COLO668 (cell line): ENCODE measurements around the gene STXBP3.

Source experiments
- DNase-seq: peaks from one replicate; lab custom pipeline; 2025; ENCODE audit not compliant: unreplicated experiment; lab: John Stamatoyannopoulos, UW

The STXBP3 gene

GRCh38 chr1:108832929-108833328 lies 86.5 kb downstream of the STXBP3 start:
- no peak for DNase-seq

DNA sequence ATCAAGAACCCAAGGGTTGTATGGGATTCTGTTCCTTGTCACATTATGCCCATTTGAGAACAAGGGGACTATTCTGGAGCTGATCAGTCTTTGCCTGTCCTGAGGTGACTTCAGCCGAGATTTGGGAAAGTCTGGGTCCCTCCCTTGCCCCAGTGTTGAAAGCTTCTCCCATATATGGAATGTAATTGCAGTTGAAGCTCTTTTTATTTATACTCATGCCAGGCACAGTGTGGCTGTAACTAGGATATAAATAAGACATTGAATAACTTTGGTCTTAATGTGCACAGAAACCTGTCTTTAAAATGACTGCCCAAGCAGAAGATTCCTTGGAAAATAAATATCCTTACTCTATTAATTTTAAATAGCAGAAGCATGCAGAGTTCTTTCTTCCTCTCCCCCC lies 95.2 kb downstream of the STXBP3 start:
- no peak for DNase-seq

DNA sequence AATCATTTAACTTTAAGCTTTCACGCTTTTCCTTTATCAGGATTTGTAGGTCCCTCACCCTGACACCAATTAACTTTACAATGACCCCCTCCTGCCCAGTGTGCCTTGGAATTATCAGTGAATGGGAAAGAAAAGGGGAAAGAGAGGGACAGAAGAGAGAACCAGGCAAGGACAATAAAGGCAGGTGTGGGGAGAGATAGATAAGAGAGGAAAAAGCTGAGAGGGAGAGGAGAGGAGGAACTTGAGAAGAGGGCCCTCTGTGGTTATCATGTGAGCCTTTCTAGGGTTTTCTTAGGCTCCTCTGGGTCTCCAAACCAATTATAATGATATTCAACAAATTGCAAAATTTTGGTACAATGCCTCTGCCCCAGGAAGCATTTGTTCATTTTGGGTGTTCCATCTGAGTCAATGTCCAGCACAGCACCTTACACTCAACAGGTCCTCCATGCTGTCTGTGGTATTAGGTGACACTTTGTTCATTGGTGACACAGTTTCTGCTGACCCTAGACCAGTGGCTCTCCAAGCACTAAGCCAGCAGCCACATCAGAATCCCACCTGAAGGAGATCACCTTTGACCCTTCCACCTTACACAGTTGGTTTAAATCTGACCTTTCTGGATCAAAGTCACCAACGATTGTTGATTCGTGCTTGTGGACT lies 96.2 kb downstream of the STXBP3 start:
- no peak for DNase-seq

GRCh38 chr1:108843390-108844137 lies 97.1 kb downstream of the STXBP3 start:
- no peak for DNase-seq

GRCh38 chr1:108845446-108845845 lies 99.0 kb downstream of the STXBP3 start:
- DNase-seq = no peak

- DNase-seq = no peak
Observed at GRCh38 chr1:108845991-108846390, 99.5 kb downstream of the STXBP3 start.

DNA sequence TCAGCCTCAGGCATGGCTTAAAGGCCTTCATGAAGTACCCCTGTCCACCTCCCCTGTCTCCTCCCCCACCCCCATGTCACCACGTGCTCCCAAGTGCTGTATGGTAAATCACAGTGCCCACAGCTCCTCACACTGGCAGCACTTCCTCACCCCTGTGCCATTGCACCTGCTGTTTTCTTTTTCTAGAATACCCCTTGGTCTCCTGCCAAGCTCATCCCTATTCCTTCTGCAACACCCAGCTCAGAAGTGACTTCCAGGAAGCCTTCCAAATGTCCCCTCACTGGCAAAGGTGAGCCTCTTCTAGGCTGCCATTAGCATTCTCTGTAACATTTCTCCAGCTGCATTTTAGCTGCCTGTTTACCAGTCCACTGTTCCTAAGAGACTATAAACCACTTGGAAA lies 101.0 kb downstream of the STXBP3 start:
- DNase-seq = no peak

GRCh38 chr1:108848806-108849205 lies 102.3 kb downstream of the STXBP3 start:
- no peak for DNase-seq

DNA sequence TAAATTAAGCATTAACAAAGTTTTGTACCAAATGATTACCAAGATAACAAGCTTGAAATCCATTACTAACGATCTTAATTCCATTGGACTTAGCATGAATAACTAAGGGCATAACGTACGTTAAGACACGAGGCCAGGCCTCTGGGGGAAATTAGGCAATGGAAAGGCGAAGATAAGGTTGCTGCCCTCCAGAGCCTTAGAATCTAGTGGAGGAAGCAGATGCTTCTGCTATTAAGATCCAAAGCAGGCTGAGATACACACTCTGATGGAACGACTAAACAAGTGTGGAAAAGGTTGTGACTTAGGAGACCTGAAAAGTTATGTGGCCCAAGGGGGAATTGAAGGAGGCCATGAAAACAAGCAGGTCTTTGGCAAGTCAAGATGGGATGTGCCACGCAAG lies 104.5 kb downstream of the STXBP3 start:
- no peak for DNase-seq

- DNase-seq = no peak
Observed at GRCh38 chr1:108851567-108851966, 105.1 kb downstream of the STXBP3 start.

- no peak for DNase-seq
Observed at GRCh38 chr1:108852221-108852975, 105.9 kb downstream of the STXBP3 start.

GRCh38 chr1:108854221-108855019 lies 107.9 kb downstream of the STXBP3 start:
- DNase-seq = no peak

DNA sequence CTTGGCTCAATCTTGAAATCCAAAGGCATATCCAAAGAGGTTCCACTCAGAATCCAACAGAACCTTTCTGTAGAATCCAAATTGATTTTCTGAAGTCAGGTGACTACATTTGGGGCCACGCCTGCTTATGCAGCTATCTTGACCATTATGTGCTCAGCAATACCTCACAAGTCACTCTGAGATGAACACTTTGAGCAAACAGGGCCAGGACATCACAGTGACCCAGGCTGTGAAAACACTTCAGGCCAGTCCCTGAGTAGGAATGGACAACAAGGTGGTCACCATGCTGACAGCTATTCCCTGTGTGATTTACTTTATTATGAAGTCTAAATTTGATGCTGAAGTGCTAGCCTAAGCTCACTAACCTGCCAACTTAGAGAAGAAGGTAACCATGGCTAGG lies 110.5 kb downstream of the STXBP3 start, which contains the start of gene AKNAD1:
Gene AKNAD1, minus strand, starts transcription at position 101 of the 400 bp plus-strand sequence. CDS start 4,430 bp downstream, outside the sequence.
- DNase-seq = no peak

- DNase-seq = no peak
Observed at GRCh38 chr1:108858230-108858950, 111.9 kb downstream of the STXBP3 start.
